Diencephalon (tissue), 1 donor: ENCODE measurements around the gene CDHR1. TPM values are rescaled to one million over a fixed set of nuclear protein-coding genes. Genes with fewer than 3 reads are reported as not detected.

Experiments
- total RNA-seq: library from RNA; depleted of rRNA; stranded (reverse); fragments of >200 nt; gene quantifications from one replicate; pipeline ENCODE4 v1.2.3, GENCODE V29; 2014

Gene CDHR1
- total RNA-seq = 5.3 TPM

DNA sequence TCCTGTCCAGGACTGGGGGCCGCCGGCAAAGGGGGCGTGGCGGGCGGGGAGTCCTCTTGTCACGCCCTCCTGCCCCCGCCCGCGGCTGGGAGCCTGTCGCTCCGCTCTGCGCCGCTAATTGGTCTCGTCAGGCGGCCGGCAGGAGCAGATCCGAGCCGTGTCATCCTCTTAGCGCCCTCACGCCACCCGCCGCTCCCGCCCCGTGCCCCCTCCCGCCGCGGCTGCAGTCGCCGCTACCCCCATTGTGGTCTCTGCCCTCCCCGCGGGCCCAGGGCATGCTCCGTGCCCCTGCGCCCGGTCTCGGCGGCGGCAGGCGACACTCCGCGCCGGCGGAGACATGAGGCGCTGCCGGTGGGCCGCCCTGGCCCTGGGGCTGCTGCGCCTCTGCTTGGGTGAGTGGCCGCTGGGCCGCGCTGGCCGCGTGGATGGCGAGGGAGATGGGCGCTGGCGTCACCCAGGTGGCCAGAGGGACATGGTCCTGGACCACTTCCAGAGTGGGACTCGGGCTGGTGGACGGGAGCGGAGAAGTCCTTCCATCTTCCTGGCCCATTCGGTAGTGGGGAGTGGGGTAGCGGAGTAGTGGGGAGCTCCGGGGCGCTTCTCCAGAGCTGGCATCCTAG, at the start of gene CDHR1:
Gene CDHR1 (plus strand): TSS at position 114 of the 620 bp plus-strand sequence. CDS start 224 bp downstream, at position 338.

DNA sequence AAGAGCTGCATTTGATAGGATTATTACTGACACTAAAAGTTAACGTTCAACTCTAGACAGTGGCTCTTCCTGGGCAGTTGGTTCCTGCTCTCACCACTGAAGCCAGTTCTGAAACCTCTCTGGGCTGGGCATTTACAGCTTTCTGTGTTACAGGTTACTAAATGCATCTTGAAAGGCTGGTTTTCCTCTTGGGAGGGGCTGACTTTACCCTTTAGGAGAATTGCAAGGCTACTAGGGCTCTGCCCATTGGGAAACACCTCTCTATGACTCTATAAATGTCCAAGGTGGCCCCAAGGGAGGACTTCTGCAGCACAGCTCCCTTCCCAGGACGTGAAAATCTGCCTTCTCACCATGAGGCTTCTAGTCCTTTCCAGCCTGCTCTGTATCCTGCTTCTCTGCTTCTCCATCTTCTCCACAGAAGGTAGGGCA, 20.8 kb upstream of the CDHR1 start, which contains the start of gene GPR15LG:
Gene GPR15LG (plus strand): TSS at position 301 of the 429 bp plus-strand sequence. CDS start 51 bp downstream, at position 352.

DNA sequence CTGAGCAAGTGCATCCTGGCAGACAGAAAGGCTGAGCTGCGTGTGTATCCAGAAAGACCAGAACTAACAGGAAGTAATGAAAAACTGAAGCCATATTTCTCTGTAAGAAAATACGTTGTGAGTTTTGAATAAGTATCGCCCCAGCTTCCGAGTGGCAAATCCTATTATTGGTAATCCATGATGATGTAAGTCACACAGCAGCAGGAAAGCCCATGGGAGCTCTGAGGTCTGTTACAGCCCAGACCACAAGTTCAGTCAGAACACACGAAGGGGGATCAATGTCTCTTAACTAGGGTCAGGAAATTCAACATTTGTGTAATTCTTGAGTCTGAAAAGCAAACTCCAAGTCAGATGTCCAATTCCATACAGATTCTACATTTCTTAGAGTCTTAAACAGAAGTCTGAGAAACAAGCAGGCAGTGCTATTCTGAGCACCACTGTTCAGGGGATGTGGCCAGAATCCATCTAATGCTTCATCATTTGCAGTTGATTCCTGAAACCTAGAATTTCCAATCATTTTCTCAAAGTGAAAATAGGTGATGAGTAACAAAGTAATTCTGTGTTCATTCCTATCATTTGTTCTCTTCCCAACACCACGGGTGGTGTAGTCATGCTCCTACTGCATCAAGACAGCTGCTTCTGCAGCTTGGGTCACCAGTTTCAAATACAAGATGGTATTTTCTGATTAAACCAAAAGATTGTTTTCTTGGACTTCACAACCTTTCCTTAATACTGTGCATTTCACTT, 31.3 kb downstream of the CDHR1 start, which contains the start of gene LRIT2:
Gene LRIT2 (minus strand): TSS at position 118 of the 747 bp plus-strand sequence. CDS start 24 bp downstream, at position 94.

DNA sequence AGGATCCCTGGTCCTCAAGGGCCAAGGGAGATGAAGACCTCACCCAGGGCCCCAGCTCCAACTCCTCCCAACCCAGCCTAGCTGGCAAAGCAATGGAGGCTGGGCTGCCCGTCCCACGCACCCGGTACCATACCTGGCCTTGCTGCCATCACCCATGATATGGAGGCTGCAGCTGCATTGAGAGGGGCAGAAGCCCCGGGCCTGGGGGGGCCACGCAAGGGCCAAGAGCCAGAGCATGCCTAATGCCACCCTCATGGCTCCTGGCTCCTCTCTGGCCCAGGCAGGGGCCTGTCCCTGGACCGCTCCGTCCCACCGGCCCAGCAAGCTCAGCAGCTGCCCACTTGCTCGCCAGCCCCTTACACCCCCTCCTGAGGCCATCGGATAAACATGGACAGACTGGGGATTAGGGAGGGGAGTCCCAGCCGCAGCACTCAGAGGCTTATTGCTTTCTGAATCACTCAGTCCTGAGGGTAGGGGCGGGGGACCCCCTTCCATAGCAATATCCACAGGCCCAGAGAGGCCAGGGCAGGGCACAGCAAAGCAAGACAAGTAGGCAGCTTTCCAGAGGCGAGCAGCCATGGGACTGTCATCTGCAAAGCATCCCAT, 47.0 kb downstream of the CDHR1 start, which contains the start of gene LRIT1:
Gene LRIT1 (minus strand): TSS at position 362 of the 606 bp plus-strand sequence. CDS start 107 bp downstream, at position 255.

DNA sequence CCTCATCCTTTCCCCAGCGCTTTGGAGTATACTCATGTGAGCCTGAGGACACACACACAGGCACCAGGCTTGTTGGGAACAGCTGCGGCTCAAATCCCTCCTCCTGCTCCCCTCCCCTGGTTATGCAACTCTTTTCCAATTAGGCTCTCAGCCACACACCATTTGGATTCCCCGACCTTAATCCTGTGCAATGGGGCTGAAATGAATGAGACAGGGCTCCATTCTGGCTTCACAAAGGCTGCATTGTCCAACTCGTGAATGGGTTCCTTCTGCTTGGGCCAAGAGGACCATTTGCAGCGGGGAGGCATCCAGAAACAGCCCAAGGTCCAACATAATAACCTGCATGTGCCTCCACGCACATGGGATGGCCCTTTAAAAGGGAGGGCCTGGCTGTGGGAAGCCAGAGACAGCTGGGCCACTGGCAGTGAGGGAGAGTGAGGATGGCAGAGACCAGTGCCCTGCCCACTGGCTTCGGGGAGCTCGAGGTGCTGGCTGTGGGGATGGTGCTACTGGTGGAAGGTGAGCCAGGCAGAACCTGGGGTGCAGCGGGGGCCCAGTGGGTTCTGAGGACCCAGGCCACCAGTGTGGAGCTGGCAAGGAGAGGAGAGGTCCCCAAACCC, 50.4 kb downstream of the CDHR1 start, which contains the start of gene RGR:
Gene RGR (plus strand): TSS at position 403 of the 620 bp plus-strand sequence. CDS start 38 bp downstream, at position 441.

Other genes with a start within 250 kb of the CDHR1 start
- 185 TPM for gene GHITM, start 55.0 kb upstream of the CDHR1 start, total RNA-seq
- gene GPR15LG, start 20.7 kb upstream of the CDHR1 start, total RNA-seq = not detected
- not detected for gene LRIT2, start 31.0 kb downstream of the CDHR1 start, total RNA-seq
- gene LRIT1, start 47.0 kb downstream of the CDHR1 start, total RNA-seq = not detected
- 1.6 TPM for gene RGR, start 50.5 kb downstream of the CDHR1 start, total RNA-seq
- 99.2 TPM for gene CCSER2, start 134.1 kb downstream of the CDHR1 start, total RNA-seq